GM12891 (cell line): ENCODE results near the gene FRG2C.
"Not testable (repeated sequence)": the region's sequence is repeated elsewhere in the genome, so short reads cannot be mapped to it uniquely, and the experiment has no call there.

Experiments
- PAX5 ChIP-seq: IDR thresholded peaks from 2 replicates; pipeline ENCODE4 v1.6.1; 2011; ENCODE audit warnings: low read length, moderate library complexity, mild to moderate bottlenecking; ENCODE audit not compliant: insufficient read depth, severe bottlenecking
- POLR2A ChIP-seq: IDR thresholded peaks from 2 replicates; pipeline ENCODE4 v1.6.1; 2011; ENCODE audit warnings: low read depth, low read length, control low read depth
- POLR2AphosphoS5 ChIP-seq: IDR thresholded peaks from 2 replicates; pipeline ENCODE4 v1.6.1; 2011; ENCODE audit warnings: low read depth, low read length, control low read depth
- SPI1 ChIP-seq: IDR thresholded peaks from 2 replicates; pipeline ENCODE4 v1.6.1; 2011; ENCODE audit warnings: low read depth, low read length, control low read depth
- TAF1 ChIP-seq: IDR thresholded peaks from 2 replicates; pipeline ENCODE4 v1.6.1; 2011; ENCODE audit warnings: low read depth, low read length, control low read depth

DNA sequence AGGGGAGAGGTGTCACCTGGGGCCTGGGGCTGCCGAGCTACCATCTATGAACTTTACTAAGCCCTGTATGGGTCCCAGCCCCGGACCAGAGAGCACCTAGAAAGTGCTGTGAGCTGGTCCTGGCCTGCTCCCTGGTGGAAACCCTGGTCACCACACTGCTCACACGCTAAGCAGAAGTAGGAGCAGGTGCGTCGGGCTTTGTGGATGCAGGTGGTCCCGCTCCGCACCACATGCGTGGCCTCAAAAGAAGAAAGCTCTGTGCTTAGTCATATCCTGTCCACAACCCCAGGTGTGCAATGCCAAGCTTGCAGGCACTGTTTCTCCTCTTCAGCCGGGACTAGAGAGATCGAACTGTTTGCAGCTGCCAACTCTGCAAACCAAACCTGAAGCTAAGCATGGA is 42.4 kb upstream of the FRG2C start:
- TF ChIP-seq TAF1, POLR2A, POLR2AphosphoS5, SPI1, PAX5: not testable (repeated sequence)
